ENCODE data around the gene CHRD.

CHRD gene

DNA sequence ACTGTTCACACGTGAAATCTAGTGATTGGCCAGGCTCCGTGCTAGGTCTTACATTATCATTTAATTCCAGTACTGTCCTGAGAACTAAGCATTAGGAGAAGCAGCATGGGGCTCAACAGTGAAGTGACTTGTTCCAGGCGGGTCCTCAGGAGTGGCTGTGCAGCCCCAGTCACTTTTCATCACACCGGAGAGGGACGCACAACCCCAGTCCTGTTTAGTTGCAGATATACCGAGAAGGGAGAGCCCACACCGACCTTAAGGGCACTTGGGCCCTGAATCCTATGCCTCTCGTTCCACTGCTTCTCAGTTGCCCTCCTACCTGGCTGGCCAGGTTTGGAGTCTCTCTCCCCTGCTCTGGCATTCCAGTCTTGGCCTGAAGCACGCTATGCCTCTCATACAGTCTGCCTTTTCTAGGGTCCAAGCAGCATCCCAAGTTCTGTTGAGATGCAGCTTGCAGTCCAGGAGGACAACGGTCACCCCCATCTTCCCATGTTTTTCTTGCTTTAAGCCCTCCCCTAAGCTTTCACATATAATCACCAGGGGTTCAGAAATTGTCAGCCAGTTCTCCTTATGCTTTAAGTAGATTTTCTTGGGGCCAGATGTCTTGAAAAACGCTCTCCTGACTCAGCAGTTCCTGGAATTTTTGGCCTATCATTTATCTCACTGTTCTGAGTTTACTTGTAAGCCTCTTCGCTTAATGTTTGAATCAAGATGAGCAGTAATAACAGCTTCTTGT, 32.4 kb upstream of the CHRD start:
- H3K27me3 ChIP-seq (ENCODE audit: control insufficient read depth in 1 of 2, insufficient read depth in 2 of 2, low read length in 2 of 2) = no peaks in the 10 kb centered on the region
- no peak overlapping the region for H3K9ac ChIP-seq (ENCODE audit: low read depth in 1 of 2, low read length in 2 of 2)
- peaks cover 0 to 28% of the 10 kb centered on the region in 2 donors for H3K36me3 ChIP-seq (ENCODE audit: control insufficient read depth in 1 of 2, insufficient read depth in 2 of 2, low read length in 2 of 2)
- no peak overlapping the region for H3K27ac ChIP-seq (ENCODE audit: low read depth, low read length)
- H3K4me1 ChIP-seq (ENCODE audit: control insufficient read depth in 1 of 2, insufficient read depth in 2 of 2, low read length in 2 of 2) = peaks cover 21 to 23% of the 10 kb centered on the region in 2 donors
- no peaks in the 10 kb centered on the region for H3K9me3 ChIP-seq (ENCODE audit: control insufficient read depth in 1 of 2, low read length in 2 of 2)
- no peak overlapping the region for H3K4me3 ChIP-seq (ENCODE audit: low read depth in 1 of 2, low read length in 2 of 2)

DNA sequence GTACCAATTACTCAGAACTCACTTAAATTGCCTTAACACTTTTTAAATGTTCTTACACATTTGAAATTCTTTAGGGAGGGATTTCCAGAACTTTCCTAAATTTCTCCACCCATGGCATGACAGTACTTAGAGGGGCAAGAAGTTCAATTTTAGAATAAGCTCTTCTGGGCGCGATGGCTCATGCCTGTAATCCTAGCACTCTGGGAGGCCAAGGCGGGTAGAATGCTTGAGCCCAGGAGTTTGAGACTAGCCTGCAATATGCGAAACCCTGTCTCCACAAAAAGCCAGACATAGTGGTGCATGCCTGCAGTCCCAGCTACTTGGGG, 31.8 kb upstream of the CHRD start:
- H3K27me3 ChIP-seq (ENCODE audit: control insufficient read depth in 1 of 2, insufficient read depth in 2 of 2, low read length in 2 of 2) = no peaks in the 10 kb centered on the region
- H3K9me3 ChIP-seq (ENCODE audit: control insufficient read depth in 1 of 2, low read length in 2 of 2) = no peaks in the 10 kb centered on the region
- H3K4me3 ChIP-seq (ENCODE audit: low read depth in 1 of 2, low read length in 2 of 2) = no peak overlapping the region
- no peak overlapping the region for H3K9ac ChIP-seq (ENCODE audit: low read depth in 1 of 2, low read length in 2 of 2)
- peaks cover 0 to 22% of the 10 kb centered on the region in 2 donors for H3K36me3 ChIP-seq (ENCODE audit: control insufficient read depth in 1 of 2, insufficient read depth in 2 of 2, low read length in 2 of 2)
- peaks cover 27 to 28% of the 10 kb centered on the region in 2 donors for H3K4me1 ChIP-seq (ENCODE audit: control insufficient read depth in 1 of 2, insufficient read depth in 2 of 2, low read length in 2 of 2)
- H3K27ac ChIP-seq (ENCODE audit: low read depth, low read length) = no peak overlapping the region

DNA sequence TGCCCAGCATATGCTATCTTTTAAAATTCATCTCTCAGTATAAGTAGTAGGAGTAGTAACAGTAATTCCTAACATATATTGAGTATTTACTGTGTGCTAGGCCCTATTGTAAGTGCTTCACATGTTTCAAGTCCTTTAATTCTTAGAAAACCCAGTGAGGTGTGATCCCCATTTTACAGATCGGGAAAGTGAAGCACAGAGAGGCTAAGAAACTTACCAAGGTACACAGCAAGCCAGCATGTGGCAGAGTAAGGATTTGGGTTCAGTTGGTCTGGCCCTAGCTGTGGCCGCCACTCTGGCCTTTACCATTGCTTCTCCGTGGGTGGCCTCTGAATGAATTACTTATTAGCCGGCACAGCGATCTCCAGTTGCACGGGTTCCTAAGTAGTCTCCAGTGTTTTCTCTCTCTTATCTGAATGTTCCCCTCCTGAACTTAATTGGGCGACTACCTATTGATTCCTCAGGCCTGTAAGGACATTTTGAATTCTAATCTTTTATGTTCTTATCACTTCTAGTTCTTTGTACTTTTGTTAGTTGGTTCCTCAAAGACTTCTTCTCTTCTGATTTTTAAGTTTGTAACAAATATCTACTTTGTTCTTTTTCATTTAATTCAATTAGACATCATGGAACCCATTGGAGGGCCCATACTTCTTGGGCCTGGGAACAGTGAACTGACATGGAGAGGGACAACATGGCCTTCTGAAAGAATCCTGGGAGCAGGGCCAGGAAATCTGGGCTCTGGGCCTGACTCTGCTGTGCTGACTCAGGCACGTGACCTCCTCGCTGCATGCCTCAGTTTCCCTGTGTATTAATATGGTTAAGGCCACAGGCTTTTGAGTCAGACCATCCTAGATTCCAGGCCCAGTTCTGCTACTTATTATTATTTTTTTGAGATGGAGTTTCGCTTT, 30.0 kb upstream of the CHRD start:
- H3K4me3 ChIP-seq (ENCODE audit: low read depth in 1 of 2, low read length in 2 of 2) = no peak overlapping the region
- H3K36me3 ChIP-seq (ENCODE audit: control insufficient read depth in 1 of 2, insufficient read depth in 2 of 2, low read length in 2 of 2) = peaks cover 0 to 15% of the 10 kb centered on the region in 2 donors
- no peak overlapping the region for H3K9ac ChIP-seq (ENCODE audit: low read depth in 1 of 2, low read length in 2 of 2)
- no peaks in the 10 kb centered on the region for H3K27me3 ChIP-seq (ENCODE audit: control insufficient read depth in 1 of 2, insufficient read depth in 2 of 2, low read length in 2 of 2)
- H3K27ac ChIP-seq (ENCODE audit: low read depth, low read length) = no peak overlapping the region
- no peaks in the 10 kb centered on the region for H3K9me3 ChIP-seq (ENCODE audit: control insufficient read depth in 1 of 2, low read length in 2 of 2)
- H3K4me1 ChIP-seq (ENCODE audit: control insufficient read depth in 1 of 2, insufficient read depth in 2 of 2, low read length in 2 of 2) = peaks cover 29 to 32% of the 10 kb centered on the region in 2 donors

DNA sequence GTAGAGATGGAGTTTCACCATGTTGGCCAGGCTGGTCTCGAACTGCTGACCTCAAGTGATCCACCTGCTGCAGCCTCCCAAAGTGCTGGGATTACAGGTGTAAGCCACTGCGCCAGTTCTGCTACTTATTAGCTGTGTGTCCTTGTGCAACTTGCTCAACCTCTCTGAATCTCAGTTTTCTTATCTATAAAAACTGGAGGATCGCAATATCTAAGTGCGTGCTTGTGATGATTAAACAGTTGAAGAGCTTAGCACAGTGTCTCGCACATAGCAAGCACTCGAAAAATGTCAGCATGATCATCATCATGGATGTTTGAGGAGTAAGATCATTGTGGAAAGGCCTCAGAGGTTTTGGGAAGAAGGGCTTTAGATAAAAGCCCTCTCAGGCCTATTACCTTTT, 29.2 kb upstream of the CHRD start:
- no peak overlapping the region for H3K27ac ChIP-seq (ENCODE audit: low read depth, low read length)
- H3K4me1 ChIP-seq (ENCODE audit: control insufficient read depth in 1 of 2, insufficient read depth in 2 of 2, low read length in 2 of 2) = peaks cover 24 to 28% of the 10 kb centered on the region in 2 donors
- H3K27me3 ChIP-seq (ENCODE audit: control insufficient read depth in 1 of 2, insufficient read depth in 2 of 2, low read length in 2 of 2) = no peaks in the 10 kb centered on the region
- H3K4me3 ChIP-seq (ENCODE audit: low read depth in 1 of 2, low read length in 2 of 2) = no peak overlapping the region
- peaks cover 3 to 20% of the 10 kb centered on the region in 2 donors for H3K36me3 ChIP-seq (ENCODE audit: control insufficient read depth in 1 of 2, insufficient read depth in 2 of 2, low read length in 2 of 2)
- H3K9me3 ChIP-seq (ENCODE audit: control insufficient read depth in 1 of 2, low read length in 2 of 2) = no peaks in the 10 kb centered on the region
- no peak overlapping the region for H3K9ac ChIP-seq (ENCODE audit: low read depth in 1 of 2, low read length in 2 of 2)

DNA sequence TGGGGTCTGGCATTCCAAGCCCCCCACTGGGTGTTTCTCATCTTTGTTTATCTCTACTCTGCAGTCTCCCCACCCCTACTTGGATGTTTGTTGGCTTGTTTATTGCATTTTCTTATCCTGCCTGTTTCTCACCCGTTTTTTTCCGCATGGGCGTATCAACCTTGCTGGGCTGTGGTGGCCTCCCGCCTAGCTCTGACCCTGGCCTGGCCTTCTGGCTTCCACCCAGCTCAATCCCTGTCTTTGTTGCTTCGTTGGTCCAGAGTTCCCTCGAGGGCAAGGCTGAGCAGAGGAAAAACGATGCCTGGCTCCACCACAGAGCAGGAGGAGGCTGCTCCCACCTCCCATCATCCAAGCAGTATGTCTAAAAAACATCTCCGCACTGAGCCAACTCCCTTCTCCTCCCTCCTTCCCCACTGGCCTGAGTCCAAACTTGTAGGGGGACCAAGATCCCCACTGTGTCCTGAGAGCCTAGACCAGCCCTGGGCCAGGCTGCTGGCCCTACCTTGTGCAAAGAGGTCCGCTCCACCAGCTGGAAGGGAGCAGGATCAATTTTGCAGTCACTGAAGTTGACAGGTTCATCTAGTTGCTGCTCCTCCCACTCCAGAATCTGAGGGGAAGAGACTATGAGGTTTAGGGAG, 28.2 kb upstream of the CHRD start:
- no peaks in the 10 kb centered on the region for H3K9me3 ChIP-seq (ENCODE audit: control insufficient read depth in 1 of 2, low read length in 2 of 2)
- H3K36me3 ChIP-seq (ENCODE audit: control insufficient read depth in 1 of 2, insufficient read depth in 2 of 2, low read length in 2 of 2) = peaks cover 3 to 27% of the 10 kb centered on the region in 2 donors
- no peaks in the 10 kb centered on the region for H3K27me3 ChIP-seq (ENCODE audit: control insufficient read depth in 1 of 2, insufficient read depth in 2 of 2, low read length in 2 of 2)
- H3K27ac ChIP-seq (ENCODE audit: low read depth, low read length) = peak overlapping the region; percentile 64
- H3K9ac ChIP-seq (ENCODE audit: low read depth in 1 of 2, low read length in 2 of 2) = peak overlapping the region; percentile 8 to 66
- H3K4me3 ChIP-seq (ENCODE audit: low read depth in 1 of 2, low read length in 2 of 2) = peak overlapping the region in 1 of 2 donors; percentile 0
- H3K4me1 ChIP-seq (ENCODE audit: control insufficient read depth in 1 of 2, insufficient read depth in 2 of 2, low read length in 2 of 2) = peaks cover 20 to 24% of the 10 kb centered on the region in 2 donors

DNA sequence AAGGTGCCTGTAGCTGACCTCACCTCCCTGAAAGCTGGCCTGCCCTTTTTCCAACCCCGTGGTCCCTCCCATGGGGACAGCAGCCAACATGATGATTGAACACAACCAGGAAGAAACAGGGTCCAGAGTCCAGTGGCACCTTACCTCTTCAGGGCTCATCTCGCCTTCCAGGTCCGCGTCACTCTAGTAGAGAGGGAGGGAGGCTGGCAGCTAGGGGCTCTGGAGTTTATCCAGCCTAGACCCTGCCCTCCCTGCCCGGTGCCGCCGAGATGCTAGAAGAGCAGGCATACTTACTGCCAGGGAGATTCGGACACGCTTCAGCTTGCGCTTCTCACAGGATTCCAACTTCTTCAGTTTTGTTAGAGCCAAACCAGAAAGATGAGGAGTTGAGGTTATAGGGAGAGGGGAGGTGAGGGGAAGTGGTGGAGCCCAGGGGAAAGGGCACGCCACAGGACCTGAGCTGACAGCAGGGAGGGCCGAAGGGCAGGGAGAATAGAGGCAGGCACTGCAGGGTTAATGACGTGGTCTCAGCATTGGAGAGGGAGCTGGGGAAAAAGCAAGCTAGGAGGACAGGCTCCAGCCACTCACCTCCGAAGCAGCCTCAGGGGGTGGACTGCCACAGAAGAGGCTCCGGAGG, 27.6 kb upstream of the CHRD start:
- Histone ChIP-seq H3K4me1 (ENCODE audit: control insufficient read depth in 1 of 2, insufficient read depth in 2 of 2, low read length in 2 of 2) (peaks cover 20 to 24% of the 10 kb centered on the region in 2 donors), H3K27ac (ENCODE audit: low read depth, low read length) (peak overlapping the region; percentile 72), H3K9me3 (ENCODE audit: control insufficient read depth in 1 of 2, low read length in 2 of 2) (no peaks in the 10 kb centered on the region), H3K36me3 (ENCODE audit: control insufficient read depth in 1 of 2, insufficient read depth in 2 of 2, low read length in 2 of 2) (peaks cover 6 to 29% of the 10 kb centered on the region in 2 donors), H3K27me3 (ENCODE audit: control insufficient read depth in 1 of 2, insufficient read depth in 2 of 2, low read length in 2 of 2) (no peaks in the 10 kb centered on the region), H3K4me3 (ENCODE audit: low read depth in 1 of 2, low read length in 2 of 2) (peak overlapping the region; percentile 4 to 48), H3K9ac (ENCODE audit: low read depth in 1 of 2, low read length in 2 of 2) (peak overlapping the region; percentile 25 to 66)

DNA sequence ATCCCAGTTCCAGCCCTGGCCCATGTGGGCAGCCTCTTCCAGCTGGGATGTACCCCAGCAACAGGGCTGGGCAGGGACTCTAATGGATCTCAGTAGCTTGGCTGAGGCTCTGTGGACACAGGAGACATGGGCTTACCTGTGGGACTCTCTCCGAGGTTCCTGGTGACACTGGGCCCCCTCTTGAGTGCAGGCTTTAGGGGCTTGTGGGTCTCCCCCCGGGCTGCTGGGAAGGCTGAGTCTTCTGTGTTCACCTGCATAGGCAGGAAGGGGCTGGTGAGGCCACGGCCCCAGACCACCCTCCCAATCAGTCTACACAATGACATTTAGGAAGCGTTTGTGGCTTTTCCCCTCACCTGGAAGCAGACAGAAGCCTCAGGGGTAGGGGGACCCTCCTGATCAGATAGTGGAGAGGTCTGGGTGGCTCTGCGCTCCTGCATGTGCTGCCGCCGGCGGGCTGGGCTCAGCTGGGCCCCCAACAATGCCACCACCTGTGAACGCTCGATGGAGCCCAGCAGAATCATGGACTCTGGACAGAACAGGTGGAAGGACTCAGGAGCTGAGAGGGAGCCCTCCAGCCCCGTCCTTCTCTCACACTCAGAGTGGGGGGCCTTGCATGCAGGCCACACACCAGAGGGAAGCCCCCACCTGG, 26.8 kb upstream of the CHRD start:
- no peaks in the 10 kb centered on the region for H3K27me3 ChIP-seq (ENCODE audit: control insufficient read depth in 1 of 2, insufficient read depth in 2 of 2, low read length in 2 of 2)
- H3K9ac ChIP-seq (ENCODE audit: low read depth in 1 of 2, low read length in 2 of 2) = peak overlapping the region in 1 of 2 donors; percentile 66
- no peak overlapping the region for H3K27ac ChIP-seq (ENCODE audit: low read depth, low read length)
- peaks cover 20 to 24% of the 10 kb centered on the region in 2 donors for H3K4me1 ChIP-seq (ENCODE audit: control insufficient read depth in 1 of 2, insufficient read depth in 2 of 2, low read length in 2 of 2)
- H3K36me3 ChIP-seq (ENCODE audit: control insufficient read depth in 1 of 2, insufficient read depth in 2 of 2, low read length in 2 of 2) = peaks cover 6 to 33% of the 10 kb centered on the region in 2 donors
- peak overlapping the region; percentile 4 to 48 for H3K4me3 ChIP-seq (ENCODE audit: low read depth in 1 of 2, low read length in 2 of 2)
- no peaks in the 10 kb centered on the region for H3K9me3 ChIP-seq (ENCODE audit: control insufficient read depth in 1 of 2, low read length in 2 of 2)

DNA sequence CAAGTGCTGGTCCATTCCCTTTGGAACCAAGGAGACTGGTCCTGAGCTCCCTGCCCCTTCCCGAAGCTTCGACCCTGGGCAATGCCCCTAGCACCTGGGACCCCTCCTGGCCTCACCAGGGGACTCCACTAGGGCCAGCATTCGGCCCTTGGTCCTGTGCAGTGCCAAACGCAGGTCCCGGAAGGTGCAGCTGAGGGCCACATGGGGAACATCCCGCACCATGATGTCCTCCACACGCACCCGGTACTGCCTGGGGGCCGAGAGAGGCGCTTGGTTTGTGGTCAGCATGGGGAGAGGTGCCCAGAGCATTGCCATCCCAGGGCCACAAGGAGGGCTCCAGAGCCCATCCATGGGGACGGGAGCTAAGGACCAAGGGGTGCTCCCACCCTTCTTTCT, 26.3 kb upstream of the CHRD start:
- H3K9me3 ChIP-seq (ENCODE audit: control insufficient read depth in 1 of 2, low read length in 2 of 2) = no peaks in the 10 kb centered on the region
- peaks cover 6 to 38% of the 10 kb centered on the region in 2 donors for H3K36me3 ChIP-seq (ENCODE audit: control insufficient read depth in 1 of 2, insufficient read depth in 2 of 2, low read length in 2 of 2)
- no peak overlapping the region for H3K27ac ChIP-seq (ENCODE audit: low read depth, low read length)
- no peaks in the 10 kb centered on the region for H3K27me3 ChIP-seq (ENCODE audit: control insufficient read depth in 1 of 2, insufficient read depth in 2 of 2, low read length in 2 of 2)
- H3K9ac ChIP-seq (ENCODE audit: low read depth in 1 of 2, low read length in 2 of 2) = no peak overlapping the region
- no peak overlapping the region for H3K4me3 ChIP-seq (ENCODE audit: low read depth in 1 of 2, low read length in 2 of 2)
- H3K4me1 ChIP-seq (ENCODE audit: control insufficient read depth in 1 of 2, insufficient read depth in 2 of 2, low read length in 2 of 2) = peaks cover 20 to 24% of the 10 kb centered on the region in 2 donors

DNA sequence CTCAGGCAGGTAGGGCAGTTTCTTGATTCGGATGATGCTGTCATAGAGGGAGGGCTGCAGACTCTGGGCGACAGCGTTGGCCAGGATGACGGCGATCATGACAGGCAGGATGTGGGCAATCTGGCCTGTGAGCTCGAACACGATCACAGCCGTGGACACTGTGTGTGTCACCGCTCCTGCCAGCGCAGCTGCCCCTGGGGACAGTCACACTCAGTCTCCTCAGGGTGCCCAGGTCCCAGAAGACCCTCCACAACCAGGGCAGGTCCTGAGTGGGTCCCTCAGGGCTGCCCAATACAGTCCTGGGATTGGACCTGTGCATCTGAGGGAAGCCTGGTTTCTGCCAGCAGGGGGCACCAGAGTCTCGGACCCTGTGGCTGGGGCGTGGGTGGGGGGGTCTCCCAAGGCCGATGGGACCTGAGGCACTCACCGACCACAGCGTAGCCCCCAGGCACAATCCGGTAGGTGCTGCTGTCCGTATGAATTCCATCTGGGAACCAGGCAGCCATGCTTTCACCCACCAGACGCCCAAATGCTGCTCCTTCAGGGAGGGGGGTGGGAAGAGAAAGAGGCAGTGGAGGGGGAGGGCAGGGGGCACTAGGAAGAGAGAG, 25.6 kb upstream of the CHRD start:
- Histone ChIP-seq H3K9ac (ENCODE audit: low read depth in 1 of 2, low read length in 2 of 2) (no peak overlapping the region), H3K27ac (ENCODE audit: low read depth, low read length) (no peak overlapping the region), H3K27me3 (ENCODE audit: control insufficient read depth in 1 of 2, insufficient read depth in 2 of 2, low read length in 2 of 2) (no peaks in the 10 kb centered on the region), H3K4me1 (ENCODE audit: control insufficient read depth in 1 of 2, insufficient read depth in 2 of 2, low read length in 2 of 2) (peaks cover 20 to 24% of the 10 kb centered on the region in 2 donors), H3K9me3 (ENCODE audit: control insufficient read depth in 1 of 2, low read length in 2 of 2) (no peaks in the 10 kb centered on the region), H3K4me3 (ENCODE audit: low read depth in 1 of 2, low read length in 2 of 2) (no peak overlapping the region), H3K36me3 (ENCODE audit: control insufficient read depth in 1 of 2, insufficient read depth in 2 of 2, low read length in 2 of 2) (peaks cover 6 to 39% of the 10 kb centered on the region in 2 donors)

Data from duodenal mucosa (tissue), 2 donors.